Measurements from ENCODE around the gene AFAP1. TPM values are rescaled to one million over a fixed set of nuclear protein-coding genes. Genes with fewer than 3 reads are reported as not detected.

AFAP1 gene
- total RNA-seq, 1 donor from 2014 or later = 6.7 TPM

GRCh38 chr4:7902826-7903225 lies 36.8 kb downstream of the AFAP1 start:
- H2AFZ ChIP-seq (replicated peaks) = no peak overlapping the region
- H3K27me3 ChIP-seq = no peaks in the 10 kb centered on the region
- no peaks in the 10 kb centered on the region for H3F3A ChIP-seq (ENCODE audit: low read depth)
- H3K9me3 ChIP-seq (ENCODE audit: low read depth) = no peaks in the 10 kb centered on the region
- peak overlapping the region; percentile 34 for H3K27ac Mint-ChIP-seq
- no peak overlapping the region for H3K4me3 ChIP-seq
- peaks cover 2% of the 10 kb centered on the region for H3K27me3 Mint-ChIP-seq (ENCODE audit: insufficient read depth, low read depth)
- DNase-seq (ENCODE audit: low spot score) = no peak
- no peak overlapping the region for H3K4me2 ChIP-seq
- no peak overlapping the region for H3K9ac ChIP-seq
- H3K4me3 Mint-ChIP-seq = no peak overlapping the region
- no peaks in the 10 kb centered on the region for H3K9me3 Mint-ChIP-seq
- TF ChIP-seq EZH2 (IDR thresholded peaks at IDR 0.05) (no peak), CTCF (IDR thresholded peaks at IDR 0.05) (no peak), EZH2phosphoT487 (IDR thresholded peaks at IDR 0.05) (no peak)
- no peaks in the 10 kb centered on the region for H3K36me3 ChIP-seq
- H4K20me1 ChIP-seq (ENCODE audit: low read depth) = peaks cover 20% of the 10 kb centered on the region
- peaks cover 9% of the 10 kb centered on the region for H3K79me2 ChIP-seq (ENCODE audit: low read depth)
- peaks cover 77% of the 10 kb centered on the region for H3K4me1 Mint-ChIP-seq
- no peaks in the 10 kb centered on the region for H3K36me3 Mint-ChIP-seq
- H3K4me1 ChIP-seq = peaks cover 52% of the 10 kb centered on the region
- no peak overlapping the region for H3K27ac ChIP-seq

- no peaks in the 10 kb centered on the region for H3F3A ChIP-seq (ENCODE audit: low read depth)
- H3K9ac ChIP-seq = no peak overlapping the region
- no peak overlapping the region for H3K4me3 Mint-ChIP-seq
- H3K27ac ChIP-seq = no peak overlapping the region
- peaks cover 52% of the 10 kb centered on the region for H3K4me1 ChIP-seq
- H3K27me3 ChIP-seq = no peaks in the 10 kb centered on the region
- no peak overlapping the region for H2AFZ ChIP-seq (replicated peaks)
- H3K27ac Mint-ChIP-seq = peak overlapping the region; percentile 87
- peaks cover 20% of the 10 kb centered on the region for H4K20me1 ChIP-seq (ENCODE audit: low read depth)
- H3K4me3 ChIP-seq = no peak overlapping the region
- DNase-seq (ENCODE audit: low spot score) = peak; percentile 11
- H3K9me3 ChIP-seq (ENCODE audit: low read depth) = no peaks in the 10 kb centered on the region
- peaks cover 2% of the 10 kb centered on the region for H3K79me2 ChIP-seq (ENCODE audit: low read depth)
- H3K36me3 ChIP-seq = no peaks in the 10 kb centered on the region
- peak overlapping the region; percentile 26 for H3K4me2 ChIP-seq
- peaks cover 73% of the 10 kb centered on the region for H3K4me1 Mint-ChIP-seq
- H3K36me3 Mint-ChIP-seq = no peaks in the 10 kb centered on the region
- peaks cover 2% of the 10 kb centered on the region for H3K27me3 Mint-ChIP-seq (ENCODE audit: insufficient read depth, low read depth)
- TF ChIP-seq EZH2 (IDR thresholded peaks at IDR 0.05) (no peak), EZH2phosphoT487 (IDR thresholded peaks at IDR 0.05) (no peak), CTCF (IDR thresholded peaks at IDR 0.05) (no peak)
- no peaks in the 10 kb centered on the region for H3K9me3 Mint-ChIP-seq
Measured at GRCh38 chr4:7902101-7902553, 37.5 kb downstream of the AFAP1 start.

- peaks cover 2% of the 10 kb centered on the region for H3K27me3 Mint-ChIP-seq (ENCODE audit: insufficient read depth, low read depth)
- H3K4me3 Mint-ChIP-seq = peak overlapping the region; percentile 41
- H3K9ac ChIP-seq = no peak overlapping the region
- no peak overlapping the region for H3K27ac ChIP-seq
- H3K27ac Mint-ChIP-seq = peak overlapping the region; percentile 87
- H3K79me2 ChIP-seq (ENCODE audit: low read depth) = peaks cover 2% of the 10 kb centered on the region
- H3K4me1 ChIP-seq = peaks cover 50% of the 10 kb centered on the region
- no peak overlapping the region for H2AFZ ChIP-seq (replicated peaks)
- no peaks in the 10 kb centered on the region for H3K27me3 ChIP-seq
- H3K4me1 Mint-ChIP-seq = peaks cover 69% of the 10 kb centered on the region
- H3K36me3 Mint-ChIP-seq = no peaks in the 10 kb centered on the region
- H3K9me3 ChIP-seq (ENCODE audit: low read depth) = no peaks in the 10 kb centered on the region
- H3K4me2 ChIP-seq = peak overlapping the region; percentile 26
- no peaks in the 10 kb centered on the region for H3F3A ChIP-seq (ENCODE audit: low read depth)
- H3K9me3 Mint-ChIP-seq = no peaks in the 10 kb centered on the region
- TF ChIP-seq EZH2phosphoT487 (IDR thresholded peaks at IDR 0.05) (no peak), CTCF (IDR thresholded peaks at IDR 0.05) (no peak), EZH2 (IDR thresholded peaks at IDR 0.05) (no peak)
- H3K36me3 ChIP-seq = no peaks in the 10 kb centered on the region
- H3K4me3 ChIP-seq = no peak overlapping the region
- peak; percentile 20 for DNase-seq (ENCODE audit: low spot score)
- peaks cover 20% of the 10 kb centered on the region for H4K20me1 ChIP-seq (ENCODE audit: low read depth)
Measured at GRCh38 chr4:7901311-7901885, 38.3 kb downstream of the AFAP1 start.

Measured in neural progenitor cell (in vitro differentiated cells).